ENCODE measurements around the gene OCA2.
"Not testable (repeated sequence)": the region's sequence is repeated elsewhere in the genome, so short reads cannot be mapped to it uniquely, and the experiment has no call there.

Gene OCA2

DNA sequence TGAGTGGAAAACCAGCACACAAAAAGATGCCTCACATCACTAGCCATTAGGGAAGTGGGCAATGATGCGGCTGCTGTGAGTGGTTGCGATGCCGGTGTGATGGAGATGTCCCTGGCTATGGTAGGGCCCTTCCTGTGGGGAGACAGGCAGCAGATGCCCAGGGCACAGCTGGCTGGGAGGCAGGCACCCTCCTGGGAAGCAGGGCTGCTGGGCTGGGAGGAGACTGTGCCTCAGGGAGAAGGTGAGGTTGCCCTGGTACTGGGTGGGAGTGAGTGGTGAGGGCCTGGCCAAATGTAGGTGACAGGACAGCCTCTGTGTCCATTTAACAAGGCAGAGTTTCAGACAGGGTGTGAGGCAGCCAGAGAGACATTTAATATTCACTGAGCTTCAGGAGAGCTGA lies 335.6 kb downstream of the OCA2 start:
- no peak for DNase-seq

DNA sequence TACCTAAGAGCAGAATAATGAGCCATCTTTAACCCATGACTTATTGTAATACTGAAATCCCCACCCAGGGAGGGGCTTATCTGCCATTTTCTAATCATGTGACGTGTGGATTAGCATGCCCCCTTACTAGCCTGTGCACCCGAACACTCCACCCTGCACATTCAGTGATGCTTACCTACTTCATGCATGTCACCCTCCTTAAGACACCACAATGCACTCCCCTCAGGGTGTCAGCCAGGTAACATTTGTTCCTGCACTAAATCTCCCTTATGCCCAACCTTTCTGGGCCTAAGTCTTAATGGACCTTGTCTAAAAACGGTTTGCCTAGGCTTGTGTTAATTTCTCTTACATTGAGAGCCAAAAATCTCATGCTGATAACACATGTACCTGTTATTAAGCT lies 336.6 kb downstream of the OCA2 start:
- no peak for DNase-seq

DNA sequence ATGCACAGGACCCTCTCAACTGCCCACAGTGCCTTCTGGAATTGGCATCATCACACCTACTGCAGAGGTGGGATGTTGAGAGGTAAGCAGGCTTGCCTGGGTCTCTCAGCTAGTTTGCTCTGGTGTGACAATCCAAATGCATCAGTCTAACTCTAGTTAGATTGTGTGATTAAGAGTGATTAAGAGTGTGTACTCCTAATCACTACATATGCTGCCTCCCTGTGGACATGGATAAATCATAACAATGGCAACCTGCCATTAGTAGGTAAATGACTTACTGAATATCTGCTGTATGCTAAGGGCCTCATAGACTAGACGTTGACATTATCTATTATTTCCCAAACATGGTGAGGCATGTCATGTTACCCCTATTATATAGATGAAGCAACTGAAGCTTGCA lies 342.1 kb downstream of the OCA2 start:
- DNase-seq: peak in 2 of 3 experiments; percentile 5 to 36

DNA sequence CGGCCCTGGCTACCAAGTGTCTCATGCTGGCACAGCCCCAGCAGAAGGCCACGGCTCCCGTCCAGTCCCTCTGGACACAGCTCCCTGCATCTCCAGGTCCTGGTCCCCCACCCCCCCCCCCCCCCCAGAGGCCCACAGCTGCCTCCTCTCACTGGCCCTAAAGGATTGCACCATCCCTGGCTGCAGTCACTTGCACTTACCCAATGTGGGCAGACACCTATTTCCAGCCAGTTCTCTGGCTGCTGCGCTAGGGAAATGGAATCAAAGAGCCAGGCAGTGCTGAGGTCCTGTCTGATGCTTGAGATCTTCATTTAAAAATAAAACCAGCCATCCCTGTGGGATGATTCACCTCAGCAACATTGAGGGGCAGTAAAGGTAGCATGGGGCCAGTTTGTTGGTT lies 346.4 kb downstream of the OCA2 start:
- DNase-seq: no peak

DNA sequence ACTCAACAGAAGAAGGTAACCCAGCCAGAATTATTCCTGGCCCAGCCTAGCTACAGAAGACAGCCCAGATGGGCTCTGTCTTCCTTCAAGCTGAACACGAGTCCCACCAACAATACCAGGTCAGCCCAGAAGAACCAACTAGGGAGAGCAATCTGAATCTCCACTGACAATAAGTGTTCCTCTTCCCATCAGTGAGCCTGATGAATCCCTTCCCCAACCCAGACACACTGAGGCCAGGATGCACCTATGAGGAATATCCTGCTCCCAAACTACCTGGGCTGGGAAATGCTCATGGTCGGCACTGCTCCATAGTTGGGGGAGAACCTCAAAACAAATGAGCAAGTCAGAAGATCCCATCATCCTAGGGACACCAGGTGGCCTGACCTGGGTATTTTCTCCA lies 351.1 kb downstream of the OCA2 start:
- no peak for DNase-seq

DNA sequence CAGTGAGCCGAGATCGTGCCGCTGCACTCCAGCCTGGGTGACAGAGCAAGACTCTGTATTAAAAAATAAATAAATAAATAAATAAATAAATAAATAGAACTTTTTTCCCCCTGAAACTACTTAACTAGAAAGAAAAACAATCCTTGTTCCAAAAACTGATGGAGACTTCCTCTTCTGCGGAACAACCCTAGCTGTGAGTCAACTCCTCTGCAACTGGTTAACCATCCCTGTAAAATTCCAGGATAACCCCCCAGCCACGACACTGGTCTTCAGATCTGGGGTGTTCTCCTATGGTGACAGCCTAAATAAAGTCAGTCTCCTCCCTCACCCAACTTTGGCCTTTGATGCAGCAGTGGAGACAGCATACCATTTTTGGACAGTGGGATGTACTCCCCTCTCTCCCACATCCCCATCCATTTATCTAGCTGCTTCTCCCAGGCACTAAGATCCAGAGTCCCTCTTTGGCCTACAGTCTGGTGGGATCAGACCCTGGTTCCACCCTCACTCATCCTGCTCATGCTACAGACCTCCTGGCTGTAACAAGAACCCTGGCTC lies 352.6 kb downstream of the OCA2 start:
- no peak for DNase-seq

DNA sequence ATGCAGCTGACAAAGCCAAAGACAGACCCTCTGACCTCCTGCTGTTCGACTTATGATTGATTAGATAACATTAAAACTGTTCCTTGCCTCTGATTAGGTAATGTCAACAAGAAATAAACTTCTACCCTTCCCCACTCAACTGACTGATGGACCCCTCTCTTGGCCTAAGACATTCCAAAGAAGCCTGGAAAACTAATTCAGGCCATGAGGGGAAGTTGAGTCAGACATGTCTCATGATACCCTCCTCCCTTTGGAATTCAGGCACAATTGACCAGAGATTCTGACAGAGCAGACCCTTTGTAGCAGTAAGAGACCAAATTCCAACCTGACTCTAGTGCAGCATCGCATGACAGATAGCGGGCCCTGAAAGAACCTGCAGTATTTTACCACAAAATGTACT lies 354.5 kb downstream of the OCA2 start:
- no peak for DNase-seq

DNA sequence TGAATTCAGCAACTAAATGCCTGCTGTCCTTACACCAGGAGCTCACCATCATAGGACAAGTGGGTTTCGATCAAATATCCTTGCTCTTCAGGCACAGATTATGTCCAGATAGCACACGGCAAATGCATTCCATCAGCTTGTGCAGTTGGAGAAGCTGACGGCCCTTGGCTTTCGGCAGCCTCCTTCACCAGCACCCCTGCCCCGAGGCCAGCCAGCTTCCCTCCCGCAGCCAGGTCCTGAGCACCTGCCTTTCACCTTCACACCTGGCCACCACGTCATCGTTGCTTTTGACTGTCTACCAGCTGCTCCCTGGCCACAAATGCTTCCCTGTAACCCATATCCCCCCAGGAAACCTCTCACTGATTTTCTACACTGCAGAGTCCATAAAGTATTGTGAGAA lies 355.5 kb downstream of the OCA2 start:
- peak in 1 of 3 experiments; percentile 8 for DNase-seq

DNA sequence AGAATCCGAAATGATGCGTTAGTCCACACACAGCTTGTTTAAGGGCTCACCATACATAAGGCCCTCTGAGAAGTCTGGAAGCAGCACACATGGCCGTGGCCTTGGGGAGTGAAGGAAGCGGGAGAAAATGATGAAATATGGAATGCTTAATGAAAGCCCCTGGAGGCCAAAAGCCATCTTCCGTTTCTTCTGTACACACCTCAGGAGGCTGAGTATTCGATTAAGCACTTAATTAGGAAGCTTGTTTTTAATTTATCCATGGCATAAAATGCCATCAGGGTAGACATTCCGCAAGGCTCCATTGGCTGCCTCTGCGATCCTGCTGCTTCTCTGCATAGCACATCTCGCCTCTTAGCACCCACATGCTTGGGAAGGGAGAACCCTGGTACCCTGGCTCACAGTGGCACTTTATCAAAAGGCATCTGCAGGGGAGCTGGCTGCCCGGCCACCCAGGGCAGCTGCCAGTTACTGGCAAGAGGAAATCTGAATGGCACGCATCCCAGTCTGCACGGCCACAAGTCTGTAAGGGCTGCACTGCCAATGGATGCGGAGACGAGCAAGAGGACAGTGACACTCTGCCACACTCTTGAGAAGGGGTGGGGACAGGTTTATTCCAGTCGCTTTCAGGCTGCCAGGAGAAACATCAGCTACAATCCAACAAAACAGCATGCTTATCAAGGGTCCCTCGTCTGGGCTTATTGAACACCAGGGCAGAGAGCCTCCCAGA lies 356.2 kb downstream of the OCA2 start:
- DNase-seq: no peak

DNA sequence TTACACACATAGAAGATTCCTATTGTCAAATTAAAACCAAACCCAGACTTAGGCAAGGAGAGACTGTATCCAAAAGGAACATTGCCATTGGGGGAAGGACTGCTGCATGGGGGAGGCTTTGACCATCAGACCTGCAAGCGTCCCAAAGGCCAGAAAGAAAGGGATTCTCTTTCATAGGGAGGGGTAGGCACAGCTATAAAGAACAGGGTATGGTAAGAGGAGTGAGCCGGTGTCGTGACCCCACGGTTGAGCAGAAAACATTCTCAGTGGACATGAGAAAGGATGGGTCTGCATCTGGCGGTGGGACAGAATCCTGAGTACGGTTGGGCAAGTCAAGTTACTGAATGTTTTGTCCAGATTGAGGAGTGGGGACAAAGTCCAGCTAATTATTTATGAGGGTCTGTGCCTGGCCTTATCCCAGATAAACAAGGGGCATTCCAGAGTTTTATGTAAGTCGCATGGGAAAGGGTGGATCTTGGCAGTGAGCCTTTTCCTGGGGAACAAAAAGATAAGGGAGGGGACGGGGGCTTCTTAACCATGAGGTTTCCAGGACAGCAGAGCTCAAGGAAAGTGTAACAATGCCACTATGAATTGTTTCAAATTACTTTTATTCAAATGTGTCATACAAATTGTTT lies 357.8 kb downstream of the OCA2 start:
- DNase-seq: no peak

DNA sequence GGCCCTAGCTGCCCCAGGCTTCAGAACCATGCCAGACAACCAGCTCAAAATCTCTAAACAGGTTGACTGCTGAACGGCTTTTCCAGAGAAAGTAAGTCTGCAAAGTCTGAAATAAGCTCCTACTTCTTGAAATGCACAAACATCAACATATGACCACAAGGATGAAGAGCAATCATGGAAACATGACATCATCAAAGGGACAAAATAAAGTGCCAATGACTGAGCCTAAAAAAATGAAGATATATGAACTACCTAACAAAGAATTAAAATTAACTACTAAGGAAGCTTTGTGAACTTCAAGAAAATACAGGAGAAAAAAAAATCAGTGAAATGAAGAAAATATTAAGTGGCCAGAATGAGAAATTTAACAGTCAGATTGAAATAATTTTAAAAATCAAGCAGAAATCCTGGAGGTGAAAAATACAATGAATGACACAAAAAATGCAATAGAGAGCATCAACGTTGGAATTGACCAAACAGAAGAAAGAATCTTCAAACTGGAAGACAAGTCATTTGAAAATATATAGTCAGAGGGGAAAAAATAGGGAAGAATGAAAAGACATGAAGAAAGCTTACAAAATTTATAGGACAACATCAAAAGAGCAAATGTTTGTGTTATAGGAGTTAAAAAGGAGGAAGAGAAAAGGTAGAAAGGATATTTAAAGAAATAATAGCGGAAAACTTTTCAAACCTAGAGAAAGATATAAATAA lies 364.2 kb downstream of the OCA2 start:
- DNase-seq: peak in 1 of 3 experiments; percentile 8

DNA sequence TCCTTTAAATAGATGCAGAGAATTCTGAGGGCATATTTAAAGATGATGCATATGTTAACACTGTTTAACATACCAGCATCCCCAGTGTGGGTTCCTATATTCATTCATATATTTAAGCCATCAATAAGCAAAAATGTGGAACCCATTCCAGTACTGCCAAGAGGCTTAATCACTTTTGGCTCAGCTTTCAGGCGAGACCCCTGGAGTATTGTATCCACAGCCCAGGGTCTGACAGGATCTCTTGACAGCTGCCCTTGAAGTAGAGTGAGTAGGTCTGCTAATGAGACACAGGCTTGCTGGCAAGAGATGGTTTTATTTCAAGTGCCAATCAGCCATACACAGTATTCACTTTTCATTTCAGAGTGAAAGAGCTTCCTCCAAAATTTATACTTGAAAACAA lies 367.3 kb downstream of the OCA2 start:
- no peak for DNase-seq

DNA sequence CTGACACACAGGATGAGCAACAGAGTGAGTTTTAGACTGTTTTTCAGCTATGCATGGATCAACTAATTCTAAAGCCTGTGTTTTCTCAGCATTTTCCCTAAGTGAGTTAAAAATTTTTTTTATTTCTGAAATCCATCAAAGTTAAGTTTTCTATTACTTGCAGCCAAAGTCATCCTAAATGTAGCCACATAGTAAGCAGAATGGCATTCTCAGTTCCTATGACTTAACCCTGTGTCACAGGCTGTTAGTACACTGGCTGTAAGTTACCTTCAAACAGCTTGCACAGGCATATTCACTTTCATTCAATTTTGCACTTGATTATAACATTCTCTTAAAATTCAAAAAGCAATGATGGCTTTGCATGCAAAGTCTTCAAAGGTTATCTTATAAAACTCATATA lies 368.2 kb downstream of the OCA2 start:
- no peak for DNase-seq

DNA sequence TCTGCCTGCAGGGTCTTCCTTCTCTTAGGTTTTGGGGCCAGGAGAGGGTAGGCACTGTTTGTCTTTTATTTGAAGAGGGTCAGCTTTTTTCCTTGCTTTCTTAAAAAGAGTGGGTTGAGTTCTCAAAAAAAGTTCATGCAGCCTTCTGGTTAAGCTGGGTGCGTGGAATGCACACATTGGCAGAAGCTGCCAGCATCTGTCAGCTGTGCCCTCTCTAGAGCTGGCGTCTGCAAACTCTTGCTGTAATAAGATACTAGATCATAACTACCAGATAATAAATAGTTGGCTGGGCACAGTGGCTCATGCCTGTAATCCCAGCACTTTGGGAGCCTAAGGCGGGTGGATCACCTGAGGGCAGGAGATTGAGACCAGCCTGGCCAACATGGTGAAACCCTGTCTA lies 373.4 kb downstream of the OCA2 start:
- DNase-seq: no peak

DNA sequence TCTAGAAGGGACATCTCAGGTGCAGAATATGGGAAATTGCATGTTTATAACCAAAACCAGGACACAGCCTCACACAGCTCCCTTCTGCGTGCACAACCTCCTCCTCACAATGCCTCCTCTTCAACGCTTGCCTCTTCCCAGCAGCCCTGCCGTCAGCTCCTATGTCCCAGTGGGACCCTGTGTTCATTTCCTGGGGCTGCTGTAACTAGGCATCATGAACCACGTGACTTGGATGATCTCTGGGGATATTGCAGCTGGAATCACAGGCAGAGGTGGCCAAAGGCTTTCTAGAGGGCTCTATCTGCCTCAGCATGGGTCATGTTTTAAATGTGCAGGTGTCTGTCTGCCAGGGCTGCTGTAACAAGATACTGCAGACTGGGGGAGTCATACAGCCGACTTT lies 375.3 kb downstream of the OCA2 start:
- DNase-seq: peak in 2 of 3 experiments; percentile 13 to 29

DNA sequence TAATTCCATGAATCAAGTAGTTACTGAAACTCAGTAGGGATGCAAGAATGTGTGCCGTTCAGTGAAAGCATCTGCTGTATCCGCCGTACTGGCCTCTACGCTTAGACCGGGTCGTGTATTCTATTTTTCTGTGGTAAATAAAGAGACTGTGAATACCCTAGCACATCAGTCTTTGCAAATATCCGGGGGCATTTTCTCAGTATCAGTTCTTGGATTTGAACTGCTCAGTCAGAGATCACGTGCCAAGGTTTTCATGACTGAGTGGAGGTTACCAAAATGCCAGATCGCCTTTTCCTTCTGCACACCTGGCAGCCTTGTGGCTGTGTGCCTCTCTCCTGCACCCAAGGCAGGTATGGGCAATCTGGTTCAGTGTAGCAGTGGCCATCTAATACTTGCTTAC lies 377.0 kb downstream of the OCA2 start:
- DNase-seq: no peak

DNA sequence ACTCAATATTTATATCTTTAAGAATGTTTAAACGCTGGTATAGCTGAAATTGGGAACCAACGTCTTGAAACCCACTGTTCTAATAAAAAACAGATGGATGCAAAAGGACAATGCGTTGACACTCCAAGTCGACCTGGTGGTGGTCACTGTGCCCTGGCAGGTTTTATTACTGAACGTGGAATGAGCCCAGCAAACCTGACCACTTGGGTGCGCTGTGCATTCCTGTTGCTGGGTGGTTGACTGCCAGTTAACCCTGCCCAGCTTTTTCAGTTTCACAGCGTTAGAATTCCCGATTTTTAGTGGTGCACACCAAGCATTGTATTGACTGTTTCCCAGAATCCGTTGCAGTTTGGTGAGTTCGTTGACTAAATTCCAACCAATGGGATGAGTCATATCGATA lies 384.4 kb downstream of the OCA2 start:
- no peak for DNase-seq

DNA sequence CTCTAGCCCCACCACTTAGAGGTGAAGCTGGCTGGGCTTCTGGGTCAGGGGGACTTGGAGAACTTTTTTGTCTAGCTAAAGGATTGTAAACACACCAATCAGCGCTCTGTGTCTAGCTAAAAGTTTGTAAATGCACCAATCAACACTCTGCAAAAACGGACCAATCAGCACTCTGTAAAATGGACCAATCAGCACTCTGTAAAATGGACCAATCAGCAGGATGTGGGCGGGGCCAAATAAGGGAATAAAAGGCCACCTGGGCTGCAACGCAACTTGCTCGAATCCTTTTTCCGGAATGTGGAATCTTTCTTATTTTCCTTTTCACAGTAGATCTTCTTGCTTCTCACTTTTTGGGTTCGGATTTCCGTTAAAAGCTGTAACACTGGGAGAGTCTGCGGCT lies 385.3 kb downstream of the OCA2 start:
- DNase-seq: not testable (repeated sequence)

DNA sequence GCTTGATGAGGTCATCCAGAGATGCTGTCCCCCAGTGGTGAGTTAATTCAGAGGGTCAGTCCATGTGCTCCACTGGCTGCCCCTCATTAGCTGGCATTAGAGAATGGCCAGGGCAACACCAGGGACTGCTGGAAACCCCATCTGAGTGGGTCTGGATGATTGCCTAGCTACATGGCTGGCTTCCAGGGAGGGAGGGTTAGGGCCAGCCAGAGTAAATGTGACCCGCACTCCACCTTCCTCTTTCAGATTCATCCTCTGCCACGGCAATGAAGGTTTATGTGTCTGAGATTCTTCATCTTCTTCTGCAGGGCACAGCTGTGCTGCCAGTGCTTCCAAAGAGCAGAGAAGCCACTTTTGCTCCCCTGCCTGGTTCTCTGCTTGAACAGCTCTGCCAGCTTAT lies 391.9 kb downstream of the OCA2 start:
- no peak for DNase-seq

DNA sequence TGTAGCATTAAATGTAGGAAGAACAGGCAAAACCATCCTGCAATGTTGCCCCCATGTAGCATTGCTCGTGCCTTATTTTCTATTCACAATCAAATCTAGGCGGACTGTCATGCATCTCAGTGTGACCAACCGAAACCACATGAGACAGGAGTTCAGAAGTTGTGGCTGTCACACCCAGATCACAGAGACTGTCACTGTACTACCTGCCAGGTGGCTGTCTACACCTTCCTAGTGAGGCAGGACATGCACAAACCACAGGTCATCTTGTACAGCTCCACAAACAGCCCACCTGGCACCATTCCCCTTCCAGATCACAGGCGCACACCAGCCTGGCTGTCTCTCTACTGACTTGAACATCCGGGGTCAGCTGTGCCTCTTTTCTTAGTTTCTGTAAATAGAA lies 392.8 kb downstream of the OCA2 start:
- no peak for DNase-seq

DNA sequence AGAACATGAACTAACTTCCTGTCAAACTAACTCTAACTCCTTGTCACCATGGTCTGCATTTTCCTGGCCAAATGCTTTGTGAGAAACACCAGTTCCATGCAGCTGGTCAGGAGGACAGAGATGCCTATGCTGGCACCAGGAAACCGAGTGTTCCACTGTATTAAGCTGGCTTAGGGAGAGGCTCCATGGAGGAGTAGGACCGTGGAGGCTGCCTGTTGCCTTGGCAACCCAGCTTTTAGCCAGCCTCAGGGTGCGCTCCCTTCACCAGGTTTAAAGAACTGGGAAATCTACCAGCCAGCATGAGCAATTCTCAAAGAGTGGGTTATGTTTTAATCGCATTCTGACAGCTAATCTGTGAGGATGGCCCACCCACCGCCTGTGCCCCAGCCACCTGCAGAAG lies 394.1 kb downstream of the OCA2 start:
- peak; percentile 1 to 61 (median 26) for DNase-seq

Data from NCI-H1417 (cell line).